CD4-positive, alpha-beta T cell (primary cell): Measurements from ENCODE around the gene CNGA3. TPM values are rescaled to one million over a fixed set of nuclear protein-coding genes. Genes with fewer than 3 reads are reported as not detected.

Experiments
- ATAC-seq: fragments of 200-7000 bp; cut with Tn5 transposase; one replicate; pipeline ENCODE4 v1.10.0; 2022; ENCODE audit warnings: mild to moderate bottlenecking; ENCODE audit not compliant: poor library complexity
- CTCF ChIA-PET: fragments of 350-600 bp; sonication (Branson Sonifier 250); formaldehyde crosslinking; loops from one replicate; lab custom pipeline; 2021; ENCODE audit warnings: antibody characterized with exemption, inconsistent platforms; lab: Charles Lee
- POLR2A ChIA-PET: fragments of 350-600 bp; sonication (Branson Sonifier 250); formaldehyde crosslinking; loops from one replicate; lab custom pipeline; 2021; ENCODE audit warnings: antibody characterized with exemption, inconsistent platforms; lab: Charles Lee
- DNase-seq, 14 experiments: peaks; one replicate each; pipeline ENCODE4 v3.0.0-alpha.2; 2013 to 2020; ENCODE audit warnings: mixed read lengths in 2 of 14
- H3K27ac ChIP-seq, 2 donors: one replicate each; pipeline versions ENCODE4 v1.5.1 to v1.7.0; 2013; ENCODE audit warnings: low read length in 2 of 2, low read depth in 1 of 2, mild to moderate bottlenecking in 1 of 2
- H3K27me3 ChIP-seq, 2 experiments: 1 replicate in 1 of 2; 2 replicates in 1 of 2; pipeline versions ENCODE4 v1.6.1 to v1.7.0; 2013; ENCODE audit warnings: low read length in 2 of 2, control low read depth in 1 of 2, mild to moderate bottlenecking in 1 of 2, moderate library complexity in 1 of 2; ENCODE audit not compliant: insufficient read depth in 2 of 2, control insufficient read depth in 1 of 2
- H3K36me3 ChIP-seq: one replicate; pipeline ENCODE4 v1.6.1; 2013; ENCODE audit warnings: low read length, control low read depth; ENCODE audit not compliant: insufficient read depth
- H3K4me1 ChIP-seq: one replicate; pipeline ENCODE4 v1.6.1; 2013; ENCODE audit warnings: low read length, control low read depth; ENCODE audit not compliant: insufficient read depth
- H3K4me3 ChIP-seq: one replicate; pipeline ENCODE4 v1.5.1; 2013; ENCODE audit warnings: mild to moderate bottlenecking, low read length, moderate library complexity
- H3K9me3 ChIP-seq, 2 experiments: 1 replicate in 1 of 2; 2 replicates in 1 of 2; pipeline versions ENCODE4 v1.6.1 to v1.7.0; 2013; ENCODE audit warnings: low read length in 2 of 2, mild to moderate bottlenecking in 2 of 2, control low read depth in 1 of 2, moderate library complexity in 1 of 2; ENCODE audit not compliant: control insufficient read depth in 1 of 2, insufficient read depth in 1 of 2
- H3K27ac Mint-ChIP-seq: one replicate; pipeline ENCODE4 v1.8.0; 2020; ENCODE audit warnings: mixed read lengths
- H3K27me3 Mint-ChIP-seq: one replicate; pipeline ENCODE4 v1.8.0; 2021; ENCODE audit warnings: mixed read lengths
- H3K36me3 Mint-ChIP-seq: one replicate; pipeline ENCODE4 v1.8.0; 2021; ENCODE audit warnings: low read depth, mixed read lengths
- H3K4me1 Mint-ChIP-seq: one replicate; pipeline ENCODE4 v1.8.0; 2021; ENCODE audit warnings: low read depth, mixed read lengths
- H3K4me3 Mint-ChIP-seq: one replicate; pipeline ENCODE4 v1.8.0; 2020; ENCODE audit warnings: mild to moderate bottlenecking, mixed read lengths
- H3K9me3 Mint-ChIP-seq: one replicate; pipeline ENCODE4 v1.8.0; 2020; ENCODE audit warnings: mixed read lengths
- intact Hi-C, 2 experiments: fragments of 100-400 bp; cut with DNase I in 1 of 2; cut with micrococcal nuclease in 1 of 2; formaldehyde crosslinking; loops; one replicate each; pipeline versions ENCODE4 v1.15.1 to v1.9.0; 2023 to 2025; cut with DNase I, micrococcal nuclease
- total RNA-seq, 174 experiments: library from RNA in 2 of 174; stranded (reverse) in 2 of 174; gene quantifications; one replicate each; pipeline ENCODE4 v1.2.3 and lab custom pipeline; 2021 to 2026
- TF ChIP-seq, protein P1 (sequence below): fragments of 200-600 bp; IDR thresholded peaks from one replicate; pipeline ENCODE4 v1.8.0; 2022; ENCODE audit warnings: antibody characterized with exemption, mild to moderate bottlenecking

CNGA3 gene
- total RNA-seq, 2 experiments from 2014 or later = not detected

DNA sequence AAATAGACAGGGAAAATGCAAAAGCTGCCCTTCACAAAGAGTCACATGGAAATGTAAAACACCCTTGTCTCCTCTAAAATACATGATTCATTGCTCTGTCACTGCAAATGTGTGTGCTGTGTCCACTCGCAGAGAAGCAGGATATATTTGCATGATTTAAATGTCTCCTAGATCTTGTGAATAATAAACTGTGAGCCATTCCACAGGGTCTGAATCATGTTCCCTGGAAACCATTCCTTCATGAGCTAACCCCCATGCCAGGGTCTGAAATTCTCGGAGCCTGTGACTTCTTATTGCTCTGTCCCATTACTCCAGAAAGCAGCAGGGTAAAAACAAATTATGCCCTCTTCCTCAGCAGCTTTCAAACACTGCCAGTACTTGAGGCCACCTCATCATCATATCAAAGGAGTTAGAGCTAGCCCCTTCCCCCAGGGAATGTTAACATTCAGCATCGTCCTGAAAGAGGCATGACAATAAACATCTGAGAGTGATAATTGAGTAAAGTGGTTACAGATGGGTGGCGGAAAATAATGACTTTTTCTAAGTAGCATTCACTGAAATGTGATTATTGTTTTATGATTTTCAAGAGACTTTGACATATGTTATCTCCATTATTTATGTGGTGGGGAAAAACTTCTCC is 11.7 kb upstream of the CNGA3 start:
- ChIA-PET POLR2A (no interaction called here), CTCF (no interaction called here)
- H3K4me1 Mint-ChIP-seq = no peaks in the 10 kb centered on the region
- ATAC-seq (no peak), DNase-seq (no peak)
- TF ChIP-seq, protein P1, sequence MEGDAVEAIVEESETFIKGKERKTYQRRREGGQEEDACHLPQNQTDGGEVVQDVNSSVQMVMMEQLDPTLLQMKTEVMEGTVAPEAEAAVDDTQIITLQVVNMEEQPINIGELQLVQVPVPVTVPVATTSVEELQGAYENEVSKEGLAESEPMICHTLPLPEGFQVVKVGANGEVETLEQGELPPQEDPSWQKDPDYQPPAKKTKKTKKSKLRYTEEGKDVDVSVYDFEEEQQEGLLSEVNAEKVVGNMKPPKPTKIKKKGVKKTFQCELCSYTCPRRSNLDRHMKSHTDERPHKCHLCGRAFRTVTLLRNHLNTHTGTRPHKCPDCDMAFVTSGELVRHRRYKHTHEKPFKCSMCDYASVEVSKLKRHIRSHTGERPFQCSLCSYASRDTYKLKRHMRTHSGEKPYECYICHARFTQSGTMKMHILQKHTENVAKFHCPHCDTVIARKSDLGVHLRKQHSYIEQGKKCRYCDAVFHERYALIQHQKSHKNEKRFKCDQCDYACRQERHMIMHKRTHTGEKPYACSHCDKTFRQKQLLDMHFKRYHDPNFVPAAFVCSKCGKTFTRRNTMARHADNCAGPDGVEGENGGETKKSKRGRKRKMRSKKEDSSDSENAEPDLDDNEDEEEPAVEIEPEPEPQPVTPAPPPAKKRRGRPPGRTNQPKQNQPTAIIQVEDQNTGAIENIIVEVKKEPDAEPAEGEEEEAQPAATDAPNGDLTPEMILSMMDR = no peak
- intact Hi-C loops = no loop called here
- no peaks in the 10 kb centered on the region for H3K9me3 Mint-ChIP-seq
- no peak overlapping the region for H3K27ac ChIP-seq
- H3K4me3 Mint-ChIP-seq = no peak overlapping the region
- H3K36me3 ChIP-seq = no peaks in the 10 kb centered on the region
- no peaks in the 10 kb centered on the region for H3K36me3 Mint-ChIP-seq
- peaks cover 37% of the 10 kb centered on the region for H3K27me3 Mint-ChIP-seq
- H3K4me1 ChIP-seq = no peaks in the 10 kb centered on the region
- H3K4me3 ChIP-seq = no peak overlapping the region
- H3K27me3 ChIP-seq = peaks cover 2 to 9% of the 10 kb centered on the region in 2 experiments
- no peak overlapping the region for H3K27ac Mint-ChIP-seq
- no peaks in the 10 kb centered on the region for H3K9me3 ChIP-seq

DNA sequence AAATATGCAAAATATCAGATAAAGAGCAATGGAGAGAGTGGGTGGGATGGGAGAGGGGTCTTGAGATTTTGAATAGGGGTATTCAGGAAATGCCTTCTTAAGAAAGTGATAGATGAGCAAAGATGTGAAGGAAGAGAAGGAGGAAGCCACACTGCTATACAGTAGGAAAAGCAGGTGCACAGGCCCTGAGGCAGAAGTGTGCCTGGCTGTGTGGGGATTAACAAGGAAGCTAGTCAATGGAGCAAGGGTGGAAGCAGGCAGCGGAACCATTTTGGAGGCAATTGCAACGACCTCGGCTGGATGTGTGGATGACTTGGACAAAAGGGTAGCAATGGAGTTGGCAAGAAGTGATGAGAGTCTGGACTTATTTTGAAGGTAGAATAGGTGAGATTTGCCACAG is 11.0 kb upstream of the CNGA3 start:
- Mint-ChIP-seq H3K9me3 (no peaks in the 10 kb centered on the region), H3K4me3 (no peak overlapping the region), H3K27ac (no peak overlapping the region), H3K4me1 (no peaks in the 10 kb centered on the region), H3K36me3 (no peaks in the 10 kb centered on the region), H3K27me3 (peaks cover 37% of the 10 kb centered on the region)
- H3K4me1 ChIP-seq = no peaks in the 10 kb centered on the region
- H3K27ac ChIP-seq = no peak overlapping the region
- no peak overlapping the region for H3K4me3 ChIP-seq
- peaks cover 0 to 9% of the 10 kb centered on the region in 2 experiments for H3K27me3 ChIP-seq
- TF ChIP-seq, protein P1 = no peak
- POLR2A ChIA-PET = no interaction called here
- no peaks in the 10 kb centered on the region for H3K36me3 ChIP-seq
- DNase-seq (no peak), ATAC-seq (no peak)
- no peaks in the 10 kb centered on the region for H3K9me3 ChIP-seq
- CTCF ChIA-PET = no interaction called here
- intact Hi-C loops = no loop called here

DNA sequence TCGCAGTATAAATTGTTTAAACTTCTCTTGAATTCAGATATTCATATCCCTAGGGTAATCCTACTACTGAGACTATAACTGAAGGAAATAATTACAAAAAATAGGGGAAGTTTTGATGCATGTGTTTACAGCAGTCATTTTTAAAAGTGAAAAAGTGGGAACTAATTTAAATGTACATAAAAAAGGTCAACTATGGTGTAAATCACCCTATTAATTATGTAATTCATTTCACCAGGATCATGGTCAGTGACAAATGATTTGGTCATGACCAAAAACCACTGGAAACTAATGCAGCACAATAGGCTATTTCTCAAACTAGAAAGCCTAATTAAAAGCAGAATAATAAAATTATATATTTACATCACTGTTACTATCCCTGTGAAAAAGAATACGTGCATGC is 5.0 kb upstream of the CNGA3 start:
- DNase-seq (no peak), ATAC-seq (no peak)
- H3K27ac Mint-ChIP-seq = no peak overlapping the region
- peaks cover 66% of the 10 kb centered on the region for H3K27me3 Mint-ChIP-seq
- CTCF ChIA-PET = no interaction called here
- H3K9me3 Mint-ChIP-seq = no peaks in the 10 kb centered on the region
- H3K4me1 ChIP-seq = peaks cover 2% of the 10 kb centered on the region
- H3K27ac ChIP-seq = no peak overlapping the region
- intact Hi-C loops = no loop called here
- peaks cover 5% of the 10 kb centered on the region for H3K4me1 Mint-ChIP-seq
- no peak overlapping the region for H3K4me3 ChIP-seq
- peaks cover 8 to 21% of the 10 kb centered on the region in 2 experiments for H3K27me3 ChIP-seq
- POLR2A ChIA-PET = no interaction called here
- H3K9me3 ChIP-seq = peaks cover 0 to 2% of the 10 kb centered on the region in 2 experiments
- TF ChIP-seq, protein P1 = no peak
- no peak overlapping the region for H3K4me3 Mint-ChIP-seq
- H3K36me3 Mint-ChIP-seq = no peaks in the 10 kb centered on the region
- no peaks in the 10 kb centered on the region for H3K36me3 ChIP-seq
